GM19452 (cell line): Measurements from ENCODE around the gene SPTB.

Source experiments
- ATAC-seq: cut with Tn5 transposase; IDR thresholded peaks from one replicate; pipeline ENCODE4 v1.9.1; 2021; ENCODE audit not compliant: unreplicated experiment

SPTB gene

DNA sequence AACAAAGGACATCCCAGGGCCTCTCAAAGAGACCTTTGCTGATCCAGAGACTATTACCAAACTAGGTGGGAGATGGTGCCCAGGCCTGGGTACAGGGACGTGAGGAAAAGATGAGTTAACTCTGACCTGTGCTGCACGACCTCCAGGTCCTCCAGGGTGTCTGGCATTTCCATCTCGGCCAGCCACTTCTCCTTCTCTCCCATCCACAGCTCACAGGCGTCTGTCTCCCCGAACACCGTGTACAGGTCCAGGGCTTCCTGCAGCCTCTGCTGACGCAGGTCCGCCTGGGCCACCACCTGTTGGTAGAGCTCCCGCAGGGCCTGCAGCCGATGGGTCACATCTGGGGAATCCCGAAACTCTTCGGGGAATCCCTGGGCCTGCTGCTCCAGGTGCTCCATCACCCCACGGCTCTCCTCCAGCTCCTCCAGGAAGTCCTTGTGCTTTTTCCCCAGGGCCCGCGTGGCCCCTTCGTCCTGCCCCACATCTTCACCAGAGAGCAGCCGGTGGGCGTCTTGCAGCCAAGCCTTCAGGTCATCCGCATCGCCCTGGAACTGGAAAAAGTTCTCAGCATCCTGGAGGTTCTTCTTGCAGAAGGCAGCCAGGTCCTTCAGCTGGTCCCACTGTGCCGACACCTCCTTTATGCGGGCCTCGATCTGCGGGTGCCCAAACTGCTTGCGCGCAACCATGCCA, 86.7 kb downstream of the SPTB start:
- ATAC-seq = no peak

DNA sequence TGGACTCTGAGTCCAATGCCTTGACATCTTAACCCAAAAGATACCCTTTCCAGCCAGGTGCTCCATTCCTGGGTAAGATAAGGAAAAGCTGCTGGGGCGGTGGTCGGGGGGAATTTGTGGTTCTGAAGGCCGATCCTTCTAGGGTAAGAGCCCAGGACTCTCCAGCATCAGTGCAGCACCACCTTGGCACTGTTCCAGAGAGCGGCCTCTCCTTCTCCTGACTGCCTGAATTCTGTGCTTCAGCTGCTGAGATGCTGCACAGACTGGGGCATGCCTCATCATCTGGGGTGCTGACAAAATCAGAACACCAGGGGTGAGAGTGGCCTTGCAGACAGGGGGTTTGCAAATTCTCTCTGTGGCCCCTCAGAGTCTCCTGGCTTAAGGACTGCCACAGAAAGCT, 87.5 kb downstream of the SPTB start:
- ATAC-seq = no peak

DNA sequence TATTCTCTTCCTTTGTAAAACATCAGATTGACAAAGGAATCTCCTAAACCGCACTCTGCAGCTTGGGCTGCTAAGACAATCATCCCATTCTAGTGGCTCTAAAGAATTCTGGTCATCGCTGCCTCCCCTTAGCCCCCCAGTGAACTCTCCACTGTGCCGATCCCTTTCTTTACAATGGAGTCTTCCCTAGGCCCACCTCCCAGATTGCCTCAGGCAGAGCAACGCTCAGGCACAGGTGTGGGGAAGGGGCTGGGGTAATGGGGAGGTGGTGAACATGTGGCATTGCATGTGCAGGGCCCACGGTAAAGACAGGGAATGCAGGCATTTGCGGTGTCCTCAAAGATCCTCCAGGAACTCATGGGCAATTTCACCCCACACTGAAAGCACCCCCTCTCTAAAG, 89.2 kb downstream of the SPTB start:
- ATAC-seq = no peak

DNA sequence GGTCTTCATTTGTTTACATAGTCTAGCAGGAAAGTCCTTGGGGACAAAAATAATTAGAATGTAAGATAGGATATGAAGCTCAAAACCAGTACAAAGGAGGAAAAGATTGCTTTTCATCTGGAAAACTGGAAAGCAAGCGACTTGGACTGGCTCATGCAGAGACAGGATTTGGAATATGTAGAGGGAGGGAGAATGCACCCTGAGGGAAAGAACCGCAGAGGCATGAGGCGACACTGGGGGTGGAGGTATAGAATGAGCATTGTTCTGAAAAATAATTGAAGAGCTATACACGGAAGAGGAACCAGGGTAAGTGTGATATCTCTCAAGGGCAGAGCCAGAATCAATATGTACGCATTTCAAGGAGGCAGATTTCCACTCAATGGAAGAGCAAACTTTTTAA, 90.0 kb downstream of the SPTB start:
- no peak for ATAC-seq

DNA sequence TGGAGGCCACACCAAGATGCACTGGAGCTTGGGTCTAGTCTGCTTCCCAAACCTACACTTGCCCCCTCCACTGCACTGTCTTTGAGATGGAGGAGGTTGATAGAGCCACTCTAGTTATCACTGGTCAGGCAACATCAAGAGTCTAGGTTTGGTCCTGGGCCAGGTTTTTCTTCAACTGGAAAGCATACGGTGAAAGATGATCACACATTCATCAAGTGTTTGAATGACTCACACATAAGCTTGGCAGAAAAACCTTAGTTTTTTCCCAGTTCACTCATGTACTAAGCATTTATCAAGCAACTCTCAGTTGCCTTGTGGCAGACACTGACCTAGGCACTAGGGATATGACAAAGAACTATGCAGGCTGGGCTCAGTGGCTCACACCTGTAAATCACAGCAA, 91.0 kb downstream of the SPTB start:
- ATAC-seq = no peak

DNA sequence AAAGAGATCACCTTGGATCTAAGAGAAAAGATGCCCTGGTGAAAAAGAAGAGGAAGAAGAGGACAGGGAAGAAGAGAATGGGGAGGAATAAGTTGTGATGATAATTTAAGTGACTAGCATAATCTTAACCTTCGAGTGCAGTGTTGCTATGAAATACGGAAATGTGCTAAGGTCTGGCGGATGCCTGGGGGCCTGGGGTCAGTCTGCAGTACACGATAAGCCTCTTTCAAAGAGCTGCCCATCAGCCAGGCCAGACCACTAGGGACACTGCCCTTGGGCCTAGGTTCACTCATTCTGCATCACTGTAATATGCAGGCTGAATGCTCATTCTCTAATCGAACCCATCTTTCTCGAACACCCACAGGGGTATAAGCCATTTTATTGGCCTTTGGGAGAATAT, 92.1 kb downstream of the SPTB start:
- no peak for ATAC-seq

DNA sequence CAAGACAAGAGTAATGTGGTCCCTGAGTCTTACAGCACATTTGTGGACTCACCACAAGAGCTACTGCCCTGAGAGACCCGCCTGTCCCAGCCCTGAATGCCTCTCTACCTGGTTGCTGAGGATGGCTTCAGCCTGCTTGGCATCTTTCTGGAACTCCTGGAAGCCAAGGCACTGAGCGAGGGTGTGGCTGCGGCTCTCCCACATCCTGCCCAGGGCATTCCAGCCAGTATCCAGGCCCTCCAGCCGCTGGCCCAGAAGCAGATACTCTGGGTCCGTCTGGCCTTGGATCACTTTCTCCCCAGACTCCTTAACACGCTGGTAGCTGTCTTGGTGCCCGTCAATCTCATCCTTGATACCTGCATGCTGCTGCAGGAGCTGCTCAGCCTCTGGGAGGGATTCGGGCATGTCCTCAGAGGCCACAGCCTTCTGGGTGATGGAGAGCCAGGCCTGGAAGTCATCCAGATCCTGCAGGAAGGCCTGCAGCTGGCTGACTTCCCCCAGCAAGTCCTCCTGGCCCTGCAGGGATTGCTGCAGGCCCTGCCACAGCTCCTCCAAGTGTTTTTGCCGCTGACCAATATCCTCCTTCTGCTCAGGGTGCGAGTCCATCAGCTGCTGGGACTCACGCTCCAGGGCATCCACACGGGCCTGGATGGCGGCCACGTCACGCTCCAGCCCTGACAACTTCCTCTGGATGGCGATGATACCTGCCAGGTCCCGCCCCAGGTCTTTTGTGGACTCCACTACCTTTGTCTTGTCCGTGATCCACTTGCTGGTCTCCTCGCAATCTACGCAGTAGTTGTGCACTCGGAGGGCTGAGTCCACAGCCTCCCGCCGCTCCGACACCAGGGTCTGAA, 93.2 kb downstream of the SPTB start:
- no peak for ATAC-seq

DNA sequence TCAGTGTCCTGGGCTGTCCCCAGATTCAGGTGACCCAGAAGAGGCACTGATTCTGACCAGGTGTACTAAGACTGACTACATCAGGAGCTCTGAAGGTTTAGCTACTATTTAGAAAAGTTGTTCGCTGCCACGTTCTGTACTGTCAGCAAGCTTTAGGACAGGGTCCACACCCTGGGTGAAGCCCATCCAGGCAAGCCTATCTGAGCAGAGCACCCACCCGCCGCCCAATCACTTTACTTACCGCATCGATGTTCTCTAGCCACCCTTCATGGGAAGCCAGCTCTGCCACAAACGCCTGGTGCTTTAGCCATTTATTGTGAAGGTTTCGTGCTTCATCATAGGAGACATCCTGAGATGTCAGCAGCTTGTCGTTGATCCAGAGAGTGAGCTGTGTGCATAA, 95.7 kb downstream of the SPTB start:
- ATAC-seq = no peak

DNA sequence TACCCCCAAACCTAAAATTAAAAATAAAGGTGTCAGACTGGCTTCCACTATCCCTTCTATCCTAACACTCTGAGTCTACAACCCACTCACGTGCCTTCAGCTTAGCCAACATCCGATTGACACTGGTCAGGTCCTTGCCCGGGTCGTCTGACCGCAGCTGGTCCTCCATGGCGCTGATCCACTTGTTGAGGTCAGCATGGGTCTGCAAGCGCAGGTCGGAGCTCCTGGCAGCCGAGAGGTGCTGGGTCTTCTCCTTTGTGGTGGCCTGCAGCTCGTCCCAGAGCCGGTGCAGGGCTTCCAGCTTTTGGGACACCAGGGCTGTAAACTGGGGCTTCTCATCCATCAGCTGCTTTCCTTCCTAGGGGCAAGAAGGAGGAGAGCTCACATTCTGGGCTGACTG, 97.5 kb downstream of the SPTB start:
- ATAC-seq = no peak

DNA sequence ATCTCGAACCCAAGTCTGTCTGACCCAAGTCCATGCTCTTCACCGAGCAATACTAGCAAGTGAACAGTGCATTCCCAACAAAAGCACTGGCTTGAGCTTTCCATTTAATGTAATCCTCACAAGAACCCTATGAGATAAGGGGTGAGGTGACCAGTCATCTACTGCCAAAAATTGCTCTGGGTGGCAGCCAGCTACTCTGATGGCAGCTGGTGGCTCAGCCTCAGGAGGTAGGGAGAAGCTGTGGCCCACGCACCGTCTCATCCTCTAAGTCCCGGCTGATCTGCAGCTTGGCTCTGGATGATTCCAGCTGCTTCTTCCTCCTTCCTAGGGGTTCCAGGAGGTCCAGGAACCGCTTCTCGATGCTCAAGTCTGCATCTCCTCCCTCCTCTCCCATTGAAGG, 100.2 kb downstream of the SPTB start:
- ATAC-seq = no peak

DNA sequence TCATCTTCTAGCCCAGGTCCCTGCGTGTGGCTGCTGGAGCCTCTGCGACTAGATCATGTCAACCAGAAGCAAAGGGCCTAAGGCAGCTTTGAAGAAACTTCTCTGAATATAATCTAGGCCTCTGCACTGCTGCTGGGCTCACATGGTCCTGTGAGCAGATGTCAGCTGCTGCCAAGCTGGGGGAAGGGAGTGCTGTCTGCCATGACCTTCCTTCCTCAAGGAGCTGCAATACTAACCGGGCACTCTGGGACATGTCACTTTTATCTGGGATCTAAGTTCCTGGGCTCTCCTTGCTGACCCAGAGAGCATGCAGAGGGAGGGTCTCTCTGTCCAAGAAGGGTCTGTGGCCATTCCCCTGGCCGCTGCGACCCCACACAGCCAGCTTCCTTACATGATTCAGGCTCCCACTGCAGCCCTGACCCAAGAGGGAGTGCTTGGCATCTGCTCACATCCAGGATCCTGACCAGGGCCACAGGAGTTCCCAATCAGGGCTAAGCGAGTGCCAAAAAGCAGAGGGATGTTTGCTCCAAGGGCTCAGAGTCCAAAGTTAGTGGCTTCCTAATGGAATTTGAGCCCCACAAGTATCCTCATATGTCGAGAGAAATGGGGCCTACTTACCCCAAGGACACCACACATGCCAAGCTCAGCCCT, 101.5 kb downstream of the SPTB start:
- no peak for ATAC-seq

DNA sequence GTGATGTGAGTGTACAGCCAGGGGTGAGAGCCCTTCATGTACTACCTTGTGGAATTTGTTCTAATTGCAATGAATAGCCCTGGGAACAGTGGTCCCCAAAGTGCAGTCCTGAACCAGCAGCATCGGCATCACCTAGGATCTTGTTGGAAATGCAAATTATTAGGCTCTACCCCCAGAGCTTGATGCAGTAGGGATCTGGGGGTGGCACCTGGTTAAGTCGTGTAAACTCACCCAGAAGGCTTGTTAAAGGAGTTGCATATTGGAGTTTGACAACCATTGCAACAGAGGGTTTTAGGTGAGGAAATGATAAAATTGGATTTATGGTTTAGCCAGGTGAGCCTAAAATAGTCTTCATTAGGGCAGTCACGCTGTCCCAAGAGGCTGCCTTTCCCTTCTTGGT, 102.2 kb downstream of the SPTB start:
- no peak for ATAC-seq

DNA sequence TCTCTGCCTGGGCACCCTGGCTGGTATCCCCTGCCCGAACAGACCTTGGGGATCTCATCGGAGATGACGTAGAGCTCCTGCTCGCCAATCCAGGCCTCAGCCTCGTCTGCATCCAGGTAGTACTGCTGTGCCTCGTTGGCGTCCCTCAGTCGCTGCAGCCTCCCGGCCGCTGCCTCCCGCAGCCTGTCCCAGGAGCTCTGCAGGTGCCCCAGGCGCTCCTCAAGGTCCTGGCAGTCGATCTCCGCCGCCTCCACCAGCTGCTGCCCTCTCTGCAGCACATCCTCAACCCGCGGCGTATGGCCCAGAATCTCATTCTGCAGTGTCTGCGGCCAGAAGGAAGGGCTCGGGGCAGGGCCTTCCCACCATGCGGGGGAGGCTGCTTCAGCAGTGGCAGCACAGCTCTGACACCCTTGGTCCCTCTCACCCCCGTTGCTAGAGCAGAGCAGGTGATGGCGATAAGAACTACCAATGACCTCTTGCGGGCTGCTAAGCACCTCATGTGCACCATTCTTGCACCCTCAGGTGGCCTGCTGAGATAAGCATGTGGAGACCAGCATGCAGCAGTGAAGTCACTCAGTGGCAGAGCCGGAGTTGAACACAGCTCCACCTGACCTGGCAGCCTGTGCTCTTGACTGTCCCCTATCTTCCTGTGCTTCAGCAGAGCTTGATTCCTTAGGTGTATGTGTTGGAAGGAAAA, 104.5 kb downstream of the SPTB start:
- ATAC-seq = no peak

DNA sequence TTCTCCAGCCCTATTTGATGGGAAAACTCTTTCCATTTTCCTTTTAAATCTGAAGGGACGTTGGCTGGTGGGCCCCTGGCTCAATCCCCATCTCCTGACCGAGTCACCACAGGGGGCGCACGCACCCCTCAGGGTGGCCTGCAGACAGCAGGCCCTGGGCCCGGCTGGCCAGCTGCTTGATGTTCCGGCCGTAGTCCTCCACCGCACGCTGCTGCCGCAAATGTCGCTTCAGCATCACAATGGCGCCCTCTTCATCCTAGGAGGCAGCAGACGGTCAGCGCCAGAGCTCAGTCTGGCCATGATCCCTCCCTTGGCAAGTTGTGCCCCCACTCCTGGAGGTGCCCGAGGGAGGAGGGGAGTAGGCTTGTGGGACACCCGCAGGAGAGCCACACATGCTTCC, 105.4 kb downstream of the SPTB start:
- no peak for ATAC-seq

DNA sequence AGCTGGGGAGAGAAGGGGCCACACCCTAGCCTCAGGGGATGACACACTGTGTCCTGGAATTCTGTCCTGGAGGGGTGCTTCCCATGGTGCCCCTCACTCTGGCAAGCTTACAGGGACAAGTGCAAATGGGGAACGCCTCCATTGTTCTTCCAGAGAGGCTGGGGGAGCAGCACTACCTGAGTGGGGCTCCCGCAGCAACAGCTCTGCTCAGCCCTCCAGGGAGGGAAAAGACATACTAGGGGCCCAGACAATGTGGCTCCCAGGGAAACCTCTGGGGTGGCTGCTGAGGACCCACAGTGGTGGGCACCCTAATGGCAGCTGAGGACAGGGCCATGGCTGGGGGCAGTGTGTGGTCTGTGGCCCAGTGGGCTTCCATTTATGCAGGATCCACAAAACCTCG, 106.1 kb downstream of the SPTB start:
- ATAC-seq = no peak

DNA sequence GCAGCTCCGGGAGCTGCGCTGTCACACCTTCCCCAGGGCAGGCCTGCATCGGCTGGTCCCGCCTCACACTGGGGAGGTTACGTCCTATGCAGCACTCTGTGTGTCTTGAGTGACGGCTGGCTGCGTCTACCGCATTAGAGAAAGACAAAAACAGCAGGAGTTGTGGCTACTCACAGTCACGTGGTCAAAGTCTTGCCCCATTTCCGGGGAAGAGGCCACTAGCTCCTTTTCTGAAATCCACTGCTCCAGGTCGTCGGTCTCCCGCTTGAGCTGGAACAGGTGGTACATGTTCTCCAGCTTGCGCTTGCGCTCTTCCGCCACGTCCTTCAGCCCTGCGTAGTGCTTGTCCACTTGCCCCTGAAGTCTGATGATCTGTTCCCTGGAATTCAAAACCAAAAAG, 106.7 kb downstream of the SPTB start:
- no peak for ATAC-seq

DNA sequence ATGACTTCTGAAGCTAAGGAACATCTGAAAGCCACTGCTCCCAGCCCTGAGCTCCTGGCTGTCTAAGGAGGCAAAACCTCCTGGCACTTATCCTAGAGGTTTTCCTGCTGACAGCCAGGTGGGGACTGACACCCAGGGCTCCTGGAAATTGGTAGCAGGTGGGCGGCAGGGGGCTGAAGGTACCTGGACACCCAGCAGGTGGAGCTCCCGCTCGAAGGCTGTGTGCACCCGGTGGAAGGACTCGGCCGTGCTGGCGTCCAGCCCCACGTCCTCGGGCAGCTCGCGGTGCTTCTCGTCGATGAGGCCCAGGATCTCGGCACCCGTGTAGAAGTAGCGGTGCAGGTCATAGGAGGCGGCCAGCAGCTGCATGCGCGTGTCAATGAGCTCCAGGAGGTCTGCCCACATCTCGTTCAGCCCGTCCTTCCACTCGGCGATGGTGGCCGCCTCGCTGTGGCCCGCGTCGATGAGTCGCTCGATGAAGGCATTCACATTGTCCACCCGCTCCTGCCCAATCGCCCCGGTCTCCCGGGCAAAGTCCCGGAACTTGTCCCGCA, 107.2 kb downstream of the SPTB start:
- ATAC-seq = no peak

DNA sequence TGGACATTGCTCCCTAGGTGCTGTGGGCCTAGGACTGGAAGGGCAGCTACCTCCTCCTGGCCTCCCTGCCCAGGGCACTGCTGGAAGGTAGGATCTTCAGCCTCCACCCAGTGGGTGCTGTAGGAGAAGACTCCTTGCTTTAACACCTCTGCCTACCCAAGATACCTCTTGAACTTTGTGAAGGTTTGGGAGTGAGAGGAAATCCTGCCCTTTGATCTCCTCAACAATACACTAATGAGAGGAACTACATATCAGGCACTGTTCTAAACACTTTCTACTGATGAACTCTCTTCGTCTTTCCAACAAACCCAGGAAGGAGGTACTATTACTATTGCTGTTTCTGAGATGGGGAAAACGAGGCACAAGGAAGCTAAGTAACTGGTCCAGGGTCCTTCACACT, 108.5 kb downstream of the SPTB start:
- no peak for ATAC-seq

DNA sequence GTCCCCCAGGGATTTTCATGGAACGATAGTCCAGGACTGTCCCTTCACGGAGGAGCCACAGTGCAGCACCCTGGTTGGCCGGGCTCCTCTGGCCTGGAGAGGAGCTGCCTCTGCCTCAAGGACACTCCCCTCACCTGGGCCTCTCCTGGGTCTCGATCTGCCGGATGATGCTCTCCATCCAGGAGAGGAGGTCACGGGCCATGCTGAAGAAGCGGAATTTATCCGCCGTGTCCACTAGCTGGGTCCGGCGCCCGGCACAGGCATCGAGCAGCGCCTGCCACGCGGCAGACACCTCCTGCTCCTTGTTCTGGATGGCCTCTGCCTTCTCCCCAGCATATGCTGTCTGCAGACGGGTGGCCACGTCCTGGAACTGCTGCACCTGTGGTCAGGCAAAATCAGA, 109.0 kb downstream of the SPTB start:
- ATAC-seq = no peak

DNA sequence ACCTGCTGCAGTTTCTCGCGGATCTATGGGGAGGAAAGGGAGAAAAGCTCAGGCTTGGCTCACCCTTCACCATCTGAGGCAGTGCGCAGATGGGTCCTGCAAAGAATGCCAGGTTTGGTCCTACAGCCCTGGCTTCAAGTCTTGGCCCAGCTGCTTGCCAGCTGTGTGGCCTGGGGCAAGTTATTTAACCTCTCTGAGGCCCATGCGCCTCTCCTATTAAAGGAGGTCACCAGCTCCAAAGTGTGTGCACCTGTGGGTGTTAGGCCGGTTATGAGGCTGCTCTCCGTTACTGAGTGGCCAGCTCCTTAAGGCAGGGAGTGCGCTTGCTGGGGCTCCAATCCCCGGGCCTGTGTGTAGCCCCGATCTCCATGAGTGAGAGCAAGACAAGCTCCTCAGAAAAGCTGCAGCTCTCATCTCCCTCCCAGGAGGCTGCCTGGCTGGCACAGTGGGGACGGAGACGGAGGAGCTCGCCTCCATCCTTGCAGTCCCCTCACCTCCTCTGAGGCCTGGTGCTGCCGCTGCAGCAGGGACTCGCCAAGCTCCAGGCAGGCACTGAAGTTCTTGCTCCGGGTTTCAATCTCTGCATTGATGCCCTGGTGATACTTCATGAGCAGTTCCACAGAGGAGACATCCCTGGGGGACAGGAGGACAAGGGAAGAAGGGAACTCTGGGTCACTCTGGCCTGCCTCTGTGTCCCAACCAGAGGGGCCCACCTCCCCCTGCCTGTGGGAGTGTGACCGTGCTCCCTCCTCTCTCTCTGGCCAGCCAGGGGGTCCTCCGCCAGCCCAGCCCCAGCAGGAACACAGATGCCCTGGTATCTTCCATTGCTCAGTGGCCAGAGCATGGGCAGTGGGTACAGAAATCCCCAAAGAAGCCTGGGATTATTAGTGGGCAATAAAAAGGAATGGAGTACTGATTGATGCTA, 110.3 kb downstream of the SPTB start:
- no peak for ATAC-seq
